AG09309 (cell line): ENCODE results near the gene COQ4.
"Not testable (repeated sequence)": the region's sequence is repeated elsewhere in the genome, so short reads cannot be mapped to it uniquely, and the experiment has no call there.

Experiments used
- DNase-seq: peaks from one replicate; pipeline ENCODE4 v3.0.0-alpha.2; 2010; ENCODE audit warnings: low read depth
- H3K4me3 ChIP-seq: 2 replicates; pipeline ENCODE4 v1.5.1; 2011; ENCODE audit warnings: mild to moderate bottlenecking, low read depth, low read length, moderate library complexity; ENCODE audit not compliant: control insufficient read depth
- CTCF ChIP-seq: IDR thresholded peaks from 2 replicates; pipeline ENCODE4 v1.5.1; 2011; ENCODE audit warnings: mild to moderate bottlenecking, low read depth, low read length, inconsistent platforms; ENCODE audit not compliant: insufficient read depth, control insufficient read depth; ENCODE audit errors: missing control alignments

The COQ4 gene

GRCh38 chr9:128322404-128323211 is at the start of gene COQ4, which contains the start of gene TRUB2:
Gene COQ4 (plus strand): TSS chr9:128322839. CDS start chr9:128322859, 20 bp downstream.
Gene TRUB2 (minus strand): TSS chr9:128322447. CDS start chr9:128322408, 39 bp downstream.
- peak; percentile 67 for DNase-seq
- peak within 1 kb of the TSS; percentile 92 for H3K4me3 ChIP-seq
- peak; percentile 11 for TF ChIP-seq CTCF

- no peak for TF ChIP-seq CTCF
- DNase-seq = no peak
- H3K4me3 ChIP-seq = peak overlapping the region; percentile 76
These were observed 48.4 kb upstream of the COQ4 start for GRCh38 chr9:128274245-128274644.

GRCh38 chr9:128275198-128276007 is 47.2 kb upstream of the COQ4 start, which contains the start of gene GOLGA2:
Gene GOLGA2 (minus strand): TSS chr9:128276007. CDS start chr9:128275976, 31 bp downstream.
- peak within 1 kb of the TSS; percentile 76 for H3K4me3 ChIP-seq
- TF ChIP-seq CTCF = no peak
- no peak for DNase-seq

GRCh38 chr9:128276008-128276573 is 46.5 kb upstream of the COQ4 start, which contains the start of gene SWI5:
Gene SWI5 (plus strand): TSS chr9:128276276.
- peak; percentile 96 for DNase-seq
- peak within 1 kb of the TSS; percentile 76 for H3K4me3 ChIP-seq
- TF ChIP-seq CTCF = no peak

GRCh38 chr9:128276574-128277270 is 45.9 kb upstream of the COQ4 start:
- TF ChIP-seq CTCF = no peak
- no peak for DNase-seq
- H3K4me3 ChIP-seq = peak overlapping the region; percentile 76

- H3K4me3 ChIP-seq, DNase-seq: not testable (repeated sequence)
These were observed 43.3 kb upstream of the COQ4 start for GRCh38 chr9:128279088-128280073.
